ENCODE data around the gene FAM120A.

DNA sequence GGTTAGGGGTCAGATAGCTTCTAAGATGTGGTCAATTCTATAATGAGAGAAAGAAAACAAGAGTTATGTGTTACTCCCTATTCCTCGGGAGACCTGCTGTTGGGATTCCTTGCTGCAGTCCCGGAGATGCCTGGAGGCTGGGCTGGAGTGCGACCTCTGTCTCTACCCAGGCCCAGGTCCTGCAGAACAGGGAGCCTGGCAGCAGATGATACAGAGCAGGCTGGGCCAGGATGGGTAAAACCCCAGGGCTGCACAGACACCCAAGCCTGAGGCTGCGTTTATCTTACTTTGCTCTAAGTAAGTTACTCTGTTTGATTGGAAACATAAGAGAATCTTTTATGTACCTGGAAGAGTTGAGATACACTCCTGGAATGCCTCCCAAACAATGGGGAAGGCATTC lies 28.8 kb downstream of the FAM120A start:
- TF ChIP-seq POLR2A (IDR thresholded peaks at IDR 0.05) (no peak), POLR2AphosphoS5 (IDR thresholded peaks at IDR 0.05) (no peak), EP300 (IDR thresholded peaks at IDR 0.05) (no peak)
- TF ChIP-seq, protein P1, sequence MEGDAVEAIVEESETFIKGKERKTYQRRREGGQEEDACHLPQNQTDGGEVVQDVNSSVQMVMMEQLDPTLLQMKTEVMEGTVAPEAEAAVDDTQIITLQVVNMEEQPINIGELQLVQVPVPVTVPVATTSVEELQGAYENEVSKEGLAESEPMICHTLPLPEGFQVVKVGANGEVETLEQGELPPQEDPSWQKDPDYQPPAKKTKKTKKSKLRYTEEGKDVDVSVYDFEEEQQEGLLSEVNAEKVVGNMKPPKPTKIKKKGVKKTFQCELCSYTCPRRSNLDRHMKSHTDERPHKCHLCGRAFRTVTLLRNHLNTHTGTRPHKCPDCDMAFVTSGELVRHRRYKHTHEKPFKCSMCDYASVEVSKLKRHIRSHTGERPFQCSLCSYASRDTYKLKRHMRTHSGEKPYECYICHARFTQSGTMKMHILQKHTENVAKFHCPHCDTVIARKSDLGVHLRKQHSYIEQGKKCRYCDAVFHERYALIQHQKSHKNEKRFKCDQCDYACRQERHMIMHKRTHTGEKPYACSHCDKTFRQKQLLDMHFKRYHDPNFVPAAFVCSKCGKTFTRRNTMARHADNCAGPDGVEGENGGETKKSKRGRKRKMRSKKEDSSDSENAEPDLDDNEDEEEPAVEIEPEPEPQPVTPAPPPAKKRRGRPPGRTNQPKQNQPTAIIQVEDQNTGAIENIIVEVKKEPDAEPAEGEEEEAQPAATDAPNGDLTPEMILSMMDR (IDR thresholded peaks at IDR 0.05), result no peak

All from sigmoid colon (tissue), 4 donors.